SK-N-SH treated with all-trans-retinoic acid at 6 μM for 48 hours (cell line): ENCODE data around the gene NKPD1.

Experiments used
- ATAC-seq: fragments of 200-7000 bp; cut with Tn5 transposase; 3 replicates; pipeline ENCODE4 v1.9.1; 2020; ENCODE audit warnings: mild to moderate bottlenecking, moderate library complexity
- BACH2 ChIP-seq: fragments of 250-450 bp; sonication (Bioruptor Pico); IDR thresholded peaks from 2 replicates; pipeline ENCODE4 v1.9.0; 2021; ENCODE audit warnings: mild to moderate bottlenecking, borderline replicate concordance
- CREB5 ChIP-seq: fragments of 250-450 bp; sonication (Bioruptor Pico); IDR thresholded peaks from 2 replicates; pipeline ENCODE4 v1.5.1; 2020; ENCODE audit warnings: low read depth, mild to moderate bottlenecking, moderate library complexity
- CSDC2 ChIP-seq: fragments of 250-450 bp; sonication (Bioruptor Pico); IDR thresholded peaks from 2 replicates; pipeline ENCODE4 v1.5.0; 2020; ENCODE audit warnings: mild to moderate bottlenecking, moderate library complexity
- CSRNP3 ChIP-seq: fragments of 250-450 bp; sonication (Bioruptor Pico); IDR thresholded peaks from 2 replicates; pipeline ENCODE4 v1.5.1; 2021; ENCODE audit warnings: mild to moderate bottlenecking, moderate library complexity
- GLIS3 ChIP-seq: fragments of 250-450 bp; sonication (Bioruptor Pico); IDR thresholded peaks from 2 replicates; pipeline ENCODE4 v1.5.0; 2020; ENCODE audit warnings: mild to moderate bottlenecking, moderate library complexity
- OSR1 ChIP-seq: fragments of 250-450 bp; sonication (Bioruptor Pico); IDR thresholded peaks from 2 replicates; pipeline ENCODE4 v1.8.0; 2022; ENCODE audit warnings: moderate library complexity, mild to moderate bottlenecking, inconsistent platforms
- PATZ1 ChIP-seq: fragments of 250-450 bp; sonication (Bioruptor Pico); IDR thresholded peaks from 2 replicates; pipeline ENCODE4 v1.8.0; 2020; ENCODE audit warnings: mild to moderate bottlenecking, moderate library complexity, borderline replicate concordance
- POU6F1 ChIP-seq: fragments of 250-450 bp; sonication (Bioruptor Pico); IDR thresholded peaks from 2 replicates; pipeline ENCODE4 v1.8.0; 2021; ENCODE audit warnings: low read depth, mild to moderate bottlenecking, moderate library complexity, borderline replicate concordance
- PPARA ChIP-seq: fragments of 250-450 bp; sonication (Bioruptor Pico); IDR thresholded peaks from 2 replicates; pipeline ENCODE4 v1.5.0; 2020; ENCODE audit warnings: mild to moderate bottlenecking, borderline replicate concordance
- SNAI2 ChIP-seq: fragments of 250-450 bp; sonication (Bioruptor Pico); IDR thresholded peaks from 2 replicates; pipeline ENCODE4 v1.5.0; 2020; ENCODE audit warnings: mild to moderate bottlenecking, moderate library complexity
- TCF4 ChIP-seq: fragments of 250-450 bp; sonication (Bioruptor Pico); IDR thresholded peaks from 2 replicates; pipeline ENCODE4 v1.8.0; 2021; ENCODE audit warnings: mild to moderate bottlenecking, moderate library complexity, borderline replicate concordance
- TOX ChIP-seq: fragments of 250-450 bp; sonication (Bioruptor Pico); IDR thresholded peaks from 2 replicates; pipeline ENCODE4 v1.8.0; 2021; ENCODE audit warnings: mild to moderate bottlenecking, moderate library complexity, borderline replicate concordance
- TSHZ2 ChIP-seq: fragments of 250-450 bp; sonication (Bioruptor Pico); IDR thresholded peaks from 2 replicates; pipeline ENCODE4 v1.5.0; 2020; ENCODE audit warnings: mild to moderate bottlenecking, moderate library complexity
- ZFP3 ChIP-seq: fragments of 250-450 bp; sonication (Bioruptor Pico); IDR thresholded peaks from 2 replicates; pipeline ENCODE4 v1.5.0; 2020; ENCODE audit warnings: mild to moderate bottlenecking, moderate library complexity
- ZFP30 ChIP-seq: fragments of 450-650 bp; formaldehyde crosslinking; IDR thresholded peaks from 2 replicates; pipeline ENCODE4 v1.5.0; 2022; ENCODE audit warnings: mild to moderate bottlenecking, moderate library complexity
- ZNF565 ChIP-seq: fragments of 450-650 bp; formaldehyde crosslinking; conservative IDR thresholded peaks from 2 replicates; pipeline ENCODE4 v1.5.0; 2020; ENCODE audit warnings: low read depth, mild to moderate bottlenecking, moderate library complexity
- ZNF70 ChIP-seq: fragments of 450-650 bp; formaldehyde crosslinking; IDR thresholded peaks from 2 replicates; pipeline ENCODE4 v1.5.0; 2020; ENCODE audit warnings: mild to moderate bottlenecking, moderate library complexity
- ZNF8 ChIP-seq: fragments of 450-650 bp; formaldehyde crosslinking; IDR thresholded peaks from 2 replicates; pipeline ENCODE4 v1.5.0; 2020; ENCODE audit warnings: mild to moderate bottlenecking, moderate library complexity

The NKPD1 gene

GRCh38 chr19:45177817-45178261 lies 17.1 kb upstream of the NKPD1 start, which contains the start of gene TRAPPC6A (continued):
- TF ChIP-seq CSRNP3 = no peak
- TF ChIP-seq PPARA (CRISPR knock-in tag) = no peak
- TF ChIP-seq BACH2 = no peak
- TF ChIP-seq ZFP30 (CRISPR knock-in tag) = no peak
- TF ChIP-seq CREB5 (CRISPR knock-in tag) = no peak
- TF ChIP-seq, all 23 proteins: peak for 0

- no peak for ATAC-seq
- no peak for TF ChIP-seq ZNF8 (CRISPR knock-in tag)
- no peak for TF ChIP-seq ZNF70 (CRISPR knock-in tag)
- TF ChIP-seq POU6F1 (CRISPR knock-in tag) = no peak
- no peak for TF ChIP-seq OSR1 (CRISPR knock-in tag)
- TF ChIP-seq CSDC2 (CRISPR knock-in tag) = no peak
- no peak for TF ChIP-seq TOX
- no peak for TF ChIP-seq ZFP3 (CRISPR knock-in tag)
- TF ChIP-seq, all 23 proteins: peak for 0
Measured at GRCh38 chr19:45175515-45176345, 14.9 kb upstream of the NKPD1 start.

- TF ChIP-seq ZNF565 (no peak), PATZ1 (no peak), SNAI2 (CRISPR knock-in tag) (no peak), GLIS3 (CRISPR knock-in tag) (no peak), ZNF8 (CRISPR knock-in tag) (no peak), OSR1 (CRISPR knock-in tag) (no peak), CSRNP3 (no peak), TOX (no peak), TCF4 (CRISPR knock-in tag) (no peak), TSHZ2 (CRISPR knock-in tag) (no peak)
- no peak for ATAC-seq
Measured at GRCh38 chr19:45173816-45174215, 13.0 kb upstream of the NKPD1 start.
